Thoracic aorta (tissue), 2 donors: ENCODE results near the gene TUBA3D. TPM values are rescaled to one million over a fixed set of nuclear protein-coding genes. Genes with fewer than 3 reads are reported as not detected.

Experiments used
- total RNA-seq, 2 donors: library from RNA; depleted of rRNA; stranded (reverse); fragments of >200 nt; gene quantifications; one replicate each; pipeline versions ENCODE4 v1.1.0 to v1.2.3, GENCODE V29; 2016

The TUBA3D gene
- total RNA-seq, 2 donors from 2014 or later, result not detected

Other genes with a start within 250 kb of the TUBA3D start
- gene RAB6D, start 112.0 kb upstream of the TUBA3D start, total RNA-seq, result not detected
- gene MZT2A, start 16.3 kb downstream of the TUBA3D start, total RNA-seq, result 10 to 100 TPM; 43.3 to 49.5 TPM
- 10 to 100 TPM in 1 of 2 donors, 1 to 10 TPM in 1; 2.6 to 13.9 TPM for gene CCDC74A, start 51.8 kb downstream of the TUBA3D start, total RNA-seq